ENCODE data around the gene KCTD20. TPM values are rescaled to one million over a fixed set of nuclear protein-coding genes. Genes with fewer than 3 reads are reported as not detected.

The KCTD20 gene
- total RNA-seq, 1 donor from 2014 or later: 41.3 TPM

DNA sequence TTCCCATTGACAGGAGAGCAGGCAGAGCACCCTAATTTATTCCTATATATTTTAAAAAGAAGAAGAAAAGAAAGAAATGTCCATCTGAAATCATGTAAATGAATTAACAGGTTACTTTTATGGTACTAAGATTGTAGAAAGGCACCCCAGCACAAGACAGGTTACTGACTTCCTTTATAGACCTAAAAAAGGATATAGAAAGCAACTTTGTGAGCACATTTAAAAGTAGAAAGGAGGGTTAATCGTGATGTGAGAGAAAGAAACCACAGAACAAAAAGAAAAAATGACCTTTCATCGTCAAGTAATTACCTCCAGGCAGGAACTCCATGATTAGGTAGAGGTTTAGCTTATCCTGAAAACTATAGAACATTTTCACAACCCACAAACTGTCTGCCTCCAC lies 74.6 kb downstream of the KCTD20 start:
- Histone ChIP-seq H3K4me3 (no peak overlapping the region), H3K27ac (no peak overlapping the region), H3K4me2 (no peak overlapping the region), H3K9me3 (ENCODE audit: low read depth) (no peaks in the 10 kb centered on the region), H2AFZ (replicated peaks) (no peak overlapping the region), H4K20me1 (ENCODE audit: low read depth) (peaks cover 7% of the 10 kb centered on the region), H3K79me2 (ENCODE audit: low read depth) (no peaks in the 10 kb centered on the region), H3K9ac (no peak overlapping the region), H3K36me3 (peaks cover 27% of the 10 kb centered on the region), H3F3A (ENCODE audit: low read depth) (no peaks in the 10 kb centered on the region), H3K4me1 (no peaks in the 10 kb centered on the region), H3K27me3 (no peaks in the 10 kb centered on the region)
- Mint-ChIP-seq H3K36me3 (peaks cover 24% of the 10 kb centered on the region), H3K4me1 (no peaks in the 10 kb centered on the region), H3K9me3 (no peaks in the 10 kb centered on the region), H3K27ac (no peak overlapping the region), H3K4me3 (no peak overlapping the region), H3K27me3 (ENCODE audit: insufficient read depth, low read depth) (no peaks in the 10 kb centered on the region)
- TF ChIP-seq EZH2phosphoT487 (IDR thresholded peaks at IDR 0.05) (no peak), EZH2 (IDR thresholded peaks at IDR 0.05) (no peak)
- TF ChIP-seq, protein P1, sequence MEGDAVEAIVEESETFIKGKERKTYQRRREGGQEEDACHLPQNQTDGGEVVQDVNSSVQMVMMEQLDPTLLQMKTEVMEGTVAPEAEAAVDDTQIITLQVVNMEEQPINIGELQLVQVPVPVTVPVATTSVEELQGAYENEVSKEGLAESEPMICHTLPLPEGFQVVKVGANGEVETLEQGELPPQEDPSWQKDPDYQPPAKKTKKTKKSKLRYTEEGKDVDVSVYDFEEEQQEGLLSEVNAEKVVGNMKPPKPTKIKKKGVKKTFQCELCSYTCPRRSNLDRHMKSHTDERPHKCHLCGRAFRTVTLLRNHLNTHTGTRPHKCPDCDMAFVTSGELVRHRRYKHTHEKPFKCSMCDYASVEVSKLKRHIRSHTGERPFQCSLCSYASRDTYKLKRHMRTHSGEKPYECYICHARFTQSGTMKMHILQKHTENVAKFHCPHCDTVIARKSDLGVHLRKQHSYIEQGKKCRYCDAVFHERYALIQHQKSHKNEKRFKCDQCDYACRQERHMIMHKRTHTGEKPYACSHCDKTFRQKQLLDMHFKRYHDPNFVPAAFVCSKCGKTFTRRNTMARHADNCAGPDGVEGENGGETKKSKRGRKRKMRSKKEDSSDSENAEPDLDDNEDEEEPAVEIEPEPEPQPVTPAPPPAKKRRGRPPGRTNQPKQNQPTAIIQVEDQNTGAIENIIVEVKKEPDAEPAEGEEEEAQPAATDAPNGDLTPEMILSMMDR (IDR thresholded peaks at IDR 0.05): no peak
- no peak for DNase-seq (ENCODE audit: low spot score)

DNA sequence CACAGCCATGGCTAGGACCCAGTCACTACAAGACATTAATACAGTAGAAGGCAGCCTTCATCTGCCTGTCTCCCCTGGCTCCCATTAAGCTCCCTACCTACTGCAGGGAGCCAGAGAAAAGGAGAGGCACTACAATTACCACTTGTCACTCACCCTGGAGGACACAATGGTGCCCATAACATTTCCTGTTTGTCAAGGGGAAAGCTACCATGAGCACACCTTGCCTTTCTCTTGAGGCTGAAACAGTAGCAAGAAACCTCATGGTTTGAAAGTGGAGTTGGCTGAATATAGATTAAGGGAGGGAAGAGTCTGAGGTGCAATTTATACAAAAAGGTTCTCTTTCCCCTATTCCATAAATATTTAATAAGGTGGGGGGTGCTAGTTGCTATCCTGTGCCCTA lies 76.6 kb downstream of the KCTD20 start:
- H3K27me3 Mint-ChIP-seq (ENCODE audit: insufficient read depth, low read depth): no peaks in the 10 kb centered on the region
- H2AFZ ChIP-seq (replicated peaks): no peak overlapping the region
- no peak for DNase-seq (ENCODE audit: low spot score)

DNA sequence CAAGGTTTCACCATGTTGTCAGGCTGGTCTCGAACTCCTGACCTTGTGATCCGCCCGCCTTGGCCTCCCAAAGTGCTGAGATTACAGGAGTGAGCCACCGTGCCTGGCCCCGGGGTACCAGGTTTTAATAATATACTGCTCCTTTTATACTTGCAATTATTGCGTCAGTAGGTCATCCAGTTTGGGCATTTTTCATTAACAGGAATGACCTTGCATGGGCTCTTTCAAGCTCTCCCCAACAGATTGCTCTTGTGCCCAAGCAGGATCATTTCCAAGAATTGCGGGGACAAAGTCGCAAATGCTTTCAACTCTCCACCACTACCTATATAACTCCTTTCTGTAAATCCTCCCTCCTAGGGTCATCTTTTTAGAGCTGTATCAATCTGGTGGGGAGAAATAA lies 80.7 kb downstream of the KCTD20 start:
- no peak overlapping the region for H3K4me3 Mint-ChIP-seq
- Histone ChIP-seq H3K79me2 (ENCODE audit: low read depth) (peaks cover 28% of the 10 kb centered on the region), H3K9me3 (ENCODE audit: low read depth) (no peaks in the 10 kb centered on the region), H3K36me3 (peaks cover 26% of the 10 kb centered on the region), H2AFZ (replicated peaks) (no peak overlapping the region), H3K27me3 (no peaks in the 10 kb centered on the region), H3F3A (ENCODE audit: low read depth) (no peaks in the 10 kb centered on the region), H3K4me2 (no peak overlapping the region), H3K4me3 (no peak overlapping the region), H4K20me1 (ENCODE audit: low read depth) (peaks cover 10% of the 10 kb centered on the region), H3K4me1 (no peaks in the 10 kb centered on the region), H3K27ac (no peak overlapping the region), H3K9ac (no peak overlapping the region)
- no peaks in the 10 kb centered on the region for H3K4me1 Mint-ChIP-seq
- TF ChIP-seq, protein P1 (IDR thresholded peaks at IDR 0.05): no peak
- TF ChIP-seq EZH2phosphoT487 (IDR thresholded peaks at IDR 0.05): no peak
- no peak for TF ChIP-seq EZH2 (IDR thresholded peaks at IDR 0.05)
- H3K36me3 Mint-ChIP-seq: peaks cover 17% of the 10 kb centered on the region
- no peak overlapping the region for H3K27ac Mint-ChIP-seq
- no peaks in the 10 kb centered on the region for H3K9me3 Mint-ChIP-seq
- DNase-seq (ENCODE audit: low spot score): no peak
- no peaks in the 10 kb centered on the region for H3K27me3 Mint-ChIP-seq (ENCODE audit: insufficient read depth, low read depth)

More for the DNA sequence above, 76.6 kb downstream of the KCTD20 start:
- Histone ChIP-seq H3F3A (ENCODE audit: low read depth) (no peaks in the 10 kb centered on the region), H3K4me2 (no peak overlapping the region), H3K79me2 (ENCODE audit: low read depth) (no peaks in the 10 kb centered on the region), H3K4me3 (no peak overlapping the region), H3K27me3 (no peaks in the 10 kb centered on the region), H3K27ac (no peak overlapping the region), H3K4me1 (no peaks in the 10 kb centered on the region), H3K36me3 (peaks cover 33% of the 10 kb centered on the region), H3K9ac (peak overlapping the region; percentile 8), H4K20me1 (ENCODE audit: low read depth) (peaks cover 7% of the 10 kb centered on the region), H3K9me3 (ENCODE audit: low read depth) (no peaks in the 10 kb centered on the region)
- Mint-ChIP-seq H3K36me3 (peaks cover 25% of the 10 kb centered on the region), H3K9me3 (no peaks in the 10 kb centered on the region), H3K4me3 (no peak overlapping the region), H3K27ac (no peak overlapping the region), H3K4me1 (no peaks in the 10 kb centered on the region)
- TF ChIP-seq, protein P1 (IDR thresholded peaks at IDR 0.05): no peak
- TF ChIP-seq EZH2 (IDR thresholded peaks at IDR 0.05): no peak

Data from neural progenitor cell (in vitro differentiated cells).